GM23338 (cell line): Measurements from ENCODE around the gene RFX8.

Experiments used
- CREB1 ChIP-seq: fragments of 250-450 bp; sonication (Bioruptor Pico); IDR thresholded peaks from 2 replicates; pipeline ENCODE4 v1.5.0; 2020; ENCODE audit warnings: low read depth, mild to moderate bottlenecking, moderate library complexity
- POLR2AphosphoS5 ChIP-seq: IDR thresholded peaks from 2 replicates; pipeline ENCODE4 v1.6.1; 2016; ENCODE audit warnings: antibody characterized with exemption, low read depth
- TF ChIP-seq, protein P1 (sequence below), 2 experiments: fragments of 200-600 bp in 1 of 2; sonication (generic) in 1 of 2; conservative IDR thresholded peaks; 2 replicates each; pipeline versions ENCODE4 v1.5.1 to v1.6.1; 2016 to 2017; ENCODE audit warnings: antibody characterized with exemption in 2 of 2, low read depth in 2 of 2, mild to moderate bottlenecking in 2 of 2, moderate library complexity in 1 of 2

DNA sequence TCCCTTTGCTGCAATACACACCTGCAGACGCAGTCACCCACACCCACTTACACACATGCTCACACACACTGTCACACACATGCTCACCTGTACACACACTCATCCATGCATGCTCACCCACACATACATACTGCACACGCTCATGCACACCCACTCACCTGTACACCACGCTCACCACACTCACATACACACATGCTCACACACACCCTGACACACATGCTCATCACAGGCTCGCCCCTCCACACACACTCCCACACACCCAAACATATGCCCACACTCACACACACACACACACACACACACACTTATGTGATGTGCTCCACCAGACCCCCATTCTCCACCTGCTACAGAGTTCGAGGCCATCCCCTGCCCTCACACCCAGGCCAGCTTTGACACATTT is 64.8 kb downstream of the RFX8 start:
- TF ChIP-seq, protein P1, sequence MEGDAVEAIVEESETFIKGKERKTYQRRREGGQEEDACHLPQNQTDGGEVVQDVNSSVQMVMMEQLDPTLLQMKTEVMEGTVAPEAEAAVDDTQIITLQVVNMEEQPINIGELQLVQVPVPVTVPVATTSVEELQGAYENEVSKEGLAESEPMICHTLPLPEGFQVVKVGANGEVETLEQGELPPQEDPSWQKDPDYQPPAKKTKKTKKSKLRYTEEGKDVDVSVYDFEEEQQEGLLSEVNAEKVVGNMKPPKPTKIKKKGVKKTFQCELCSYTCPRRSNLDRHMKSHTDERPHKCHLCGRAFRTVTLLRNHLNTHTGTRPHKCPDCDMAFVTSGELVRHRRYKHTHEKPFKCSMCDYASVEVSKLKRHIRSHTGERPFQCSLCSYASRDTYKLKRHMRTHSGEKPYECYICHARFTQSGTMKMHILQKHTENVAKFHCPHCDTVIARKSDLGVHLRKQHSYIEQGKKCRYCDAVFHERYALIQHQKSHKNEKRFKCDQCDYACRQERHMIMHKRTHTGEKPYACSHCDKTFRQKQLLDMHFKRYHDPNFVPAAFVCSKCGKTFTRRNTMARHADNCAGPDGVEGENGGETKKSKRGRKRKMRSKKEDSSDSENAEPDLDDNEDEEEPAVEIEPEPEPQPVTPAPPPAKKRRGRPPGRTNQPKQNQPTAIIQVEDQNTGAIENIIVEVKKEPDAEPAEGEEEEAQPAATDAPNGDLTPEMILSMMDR (conservative IDR thresholded peaks at IDR 0.05; ENCODE audit: low read depth in 2 of 2): no peak
- TF ChIP-seq POLR2AphosphoS5 (no peak), CREB1 (no peak)
